K562 (cell line): Measurements from ENCODE around the gene SLC9A2. TPM values are rescaled to one million over a fixed set of nuclear protein-coding genes. Genes with fewer than 3 reads are reported as not detected.

Source experiments
- ATF6 ChIP-seq: sonication (generic); formaldehyde crosslinking; IDR thresholded peaks from 2 replicates; pipeline ENCODE4 v1.4.0; 2020; ENCODE audit warnings: mild to moderate bottlenecking, missing genetic modification reagents
- BMI1 ChIP-seq: fragments of 150-350 bp; IDR thresholded peaks from 2 replicates; pipeline ENCODE4 v1.6.1; 2014; ENCODE audit warnings: low read length
- CBFA2T2 ChIP-seq: fragments of 450-650 bp; conservative IDR thresholded peaks from 2 replicates; pipeline ENCODE4 v1.6.1; 2017; ENCODE audit warnings: mild to moderate bottlenecking
- CREB1 ChIP-seq, 2 experiments: sonication (generic) in 1 of 2; formaldehyde crosslinking in 1 of 2; IDR thresholded peaks; 2 replicates each; pipeline versions ENCODE4 v1.6.1 to v1.8.0; 2012 to 2022; ENCODE audit warnings: inconsistent platforms in 1 of 2, mild to moderate bottlenecking in 1 of 2, missing genetic modification reagents in 1 of 2, moderate library complexity in 1 of 2
- EGR1 ChIP-seq: fragments of 450-650 bp; conservative IDR thresholded peaks from 2 replicates; pipeline ENCODE4 v1.6.1; 2017; ENCODE audit warnings: mild to moderate bottlenecking
- HDAC2 ChIP-seq: fragments of 450-650 bp; IDR thresholded peaks from 2 replicates; pipeline ENCODE4 v1.6.1; 2016; ENCODE audit warnings: mild to moderate bottlenecking
- HNRNPH1 ChIP-seq: fragments of 200-400 bp; formaldehyde crosslinking; optimal IDR thresholded peaks from 2 replicates; pipeline ENCODE3; 2017; ENCODE audit warnings: low read depth, mild to moderate bottlenecking, low read length, moderate library complexity
- HNRNPUL1 ChIP-seq: fragments of 200-400 bp; formaldehyde crosslinking; IDR thresholded peaks from 2 replicates; pipeline ENCODE4 v1.6.1; 2017; ENCODE audit warnings: low read length
- NBN ChIP-seq: fragments of 450-650 bp; IDR thresholded peaks from 2 replicates; pipeline ENCODE4 v1.6.1; 2016; ENCODE audit warnings: low read depth, mild to moderate bottlenecking
- NCOR1 ChIP-seq: fragments of 450-650 bp; IDR thresholded peaks from 2 replicates; pipeline ENCODE4 v1.6.1; 2016; ENCODE audit warnings: mild to moderate bottlenecking, moderate library complexity
- NR2C2 ChIP-seq, 2 experiments: fragments of 200-800 bp in 1 of 2; sonication (Bioruptor generic) in 1 of 2; sonication (generic) in 1 of 2; formaldehyde crosslinking in 1 of 2; IDR thresholded peaks; 2 replicates each; pipeline versions ENCODE4 v1.6.1 to v1.8.0; 2016 to 2022; ENCODE audit warnings: mild to moderate bottlenecking in 1 of 2, missing compliant biosample characterization in 1 of 2, missing genetic modification characterization in 1 of 2, missing genetic modification reagents in 1 of 2
- RBFOX2 ChIP-seq: fragments of 200-400 bp; formaldehyde crosslinking; IDR thresholded peaks from 2 replicates; pipeline ENCODE4 v1.6.1; 2017; ENCODE audit warnings: low read depth, mild to moderate bottlenecking, low read length, moderate library complexity
- TEAD4 ChIP-seq, 2 experiments: sonication (generic) in 1 of 2; formaldehyde crosslinking in 1 of 2; IDR thresholded peaks; 2 replicates each; pipeline versions ENCODE4 v1.6.1 to v1.8.0; 2012 to 2022; ENCODE audit warnings: borderline replicate concordance in 1 of 2, inconsistent platforms in 1 of 2, low read length in 1 of 2, mild to moderate bottlenecking in 1 of 2, missing genetic modification reagents in 1 of 2
- TFAP4 ChIP-seq: sonication (generic); formaldehyde crosslinking; IDR thresholded peaks from 2 replicates; pipeline ENCODE4 v1.8.0; 2022; ENCODE audit warnings: missing genetic modification reagents, mild to moderate bottlenecking, moderate library complexity, borderline replicate concordance
- ZNF41 ChIP-seq: fragments of 250-450 bp; sonication (Bioruptor Pico); conservative IDR thresholded peaks from 2 replicates; pipeline ENCODE4 v1.4.0; 2020; ENCODE audit warnings: mild to moderate bottlenecking
- polyA plus RNA-seq, 8 experiments: library from polyadenylated mRNA; depleted of rRNA in 4 of 8; stranded (reverse) in 5 of 8; unstranded in 3 of 8; fragments of >200 nt; fragmentation: Nextera tagmentation in 2 of 8; fragmentation: Illumina TruSeq in 1 of 8; extraction: Ambion mirVana in 2 of 8; extraction: Trizol in 1 of 8; gene quantifications; 2 replicates each; pipeline versions ENCODE4 v1.2.1 to v1.2.3, GENCODE V29; 2011 to 2014; ENCODE audit warnings: inconsistent platforms in 1 of 8, missing spikeins in 1 of 8
- total RNA-seq, 7 experiments: library from RNA; depleted of rRNA in 6 of 7; stranded (reverse); fragments of >200 nt in 6 of 7; fragmentation: Illumina TruSeq in 2 of 7; extraction: Trizol in 2 of 7; gene quantifications; 2 replicates each; pipeline versions ENCODE4 v1.2.1 to v1.2.3, GENCODE V29; 2011 to 2021; ENCODE audit warnings: low replicate concordance in 1 of 7

The SLC9A2 gene
- total and polyA plus RNA-seq, 9 of the 15 experiments (the other 6 are each of a cell fraction or from before 2014, with no cell fraction given) = 0.45 to 3.3 (median 1.6) TPM

GRCh38 chr2:102664471-102664909, 45.1 kb downstream of the SLC9A2 start (continued):
- no peak for TF ChIP-seq NR2C2 (CRISPR knock-in tag; IDR thresholded peaks at IDR 0.05)
- TF ChIP-seq NR2C2 (tag; IDR thresholded peaks at IDR 0.05) = peak; percentile 34; the same call in 1 of the 2 replicates
- TF ChIP-seq CREB1 (IDR thresholded peaks at IDR 0.05) = 0 out of 2 replicates have a peak, but pooled peaks have one; percentile 48
- no peak for TF ChIP-seq CREB1 (CRISPR knock-in tag; IDR thresholded peaks at IDR 0.05)
- TF ChIP-seq NCOR1 = 0 out of 2 replicates have a peak, but pooled peaks have one; percentile 26
- peak; percentile 22; the same call in 1 of the 2 replicates for TF ChIP-seq NBN
- no peak for TF ChIP-seq HNRNPUL1
- TF ChIP-seq ZNF41 (CRISPR knock-in tag) = no peak
- peak; percentile 58; the same call in 1 of the 2 replicates for TF ChIP-seq HDAC2
- TF ChIP-seq RBFOX2 = no peak
- no peak for TF ChIP-seq TFAP4 (CRISPR knock-in tag)
- peak; percentile 98 for TF ChIP-seq EGR1
- TF ChIP-seq TEAD4 (IDR thresholded peaks at IDR 0.05; ENCODE audit: low read length) = peak; percentile 48; the same call in 1 of the 2 replicates
- no peak for TF ChIP-seq TEAD4 (CRISPR knock-in tag; IDR thresholded peaks at IDR 0.05; ENCODE audit: borderline replicate concordance)
- TF ChIP-seq CBFA2T2 = no peak; the same call in 1 of the 2 replicates
- TF ChIP-seq BMI1 = no peak
- TF ChIP-seq HNRNPH1 = no peak
- no peak for TF ChIP-seq ATF6 (CRISPR knock-in tag)
